GM12874 (cell line): ENCODE measurements around the gene RABAC1.

Source experiments
- CTCF ChIP-seq: IDR thresholded peaks from 2 replicates; pipeline ENCODE4 v1.5.1; 2011; ENCODE audit warnings: low read depth, mild to moderate bottlenecking, control low read depth, low read length, moderate library complexity; ENCODE audit not compliant: insufficient read depth

The RABAC1 gene

DNA sequence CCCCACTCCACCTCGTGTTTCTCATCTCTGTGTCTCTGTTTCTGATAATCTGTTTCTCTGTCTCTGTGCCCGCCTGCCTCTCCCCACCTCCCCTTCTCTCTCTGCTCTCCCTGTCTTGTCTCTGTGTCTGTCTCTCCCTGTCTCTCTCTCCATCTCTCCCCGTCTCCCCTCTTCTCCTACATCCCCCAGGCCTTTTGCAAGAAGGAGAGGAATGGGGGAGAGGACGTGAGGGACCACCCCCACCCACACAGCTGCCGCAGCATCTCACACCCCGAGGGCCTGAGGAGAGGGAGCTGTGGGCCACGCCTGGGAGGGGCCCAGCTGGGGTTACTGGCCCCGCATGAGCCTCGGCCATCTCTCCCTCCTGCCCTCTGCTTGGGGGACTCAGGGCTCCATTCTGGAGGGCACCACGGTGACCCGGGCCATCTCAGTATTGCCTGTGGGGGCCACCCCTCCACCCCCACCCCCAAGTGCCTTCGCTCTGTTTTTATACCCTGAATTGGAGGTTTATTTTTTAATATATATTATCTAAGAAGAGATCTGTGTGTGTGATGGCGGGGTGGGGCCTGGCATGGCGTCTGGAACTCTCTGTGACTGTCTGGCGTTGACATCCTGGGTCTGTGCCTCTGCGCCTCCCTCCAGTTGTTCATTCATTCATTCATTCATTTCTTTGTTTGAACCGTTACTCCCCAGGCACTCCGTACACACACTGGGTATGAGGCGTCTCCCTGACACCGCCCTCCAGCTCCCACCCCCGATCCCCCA is 52.0 kb downstream of the RABAC1 start:
- TF ChIP-seq CTCF = no peak
